Omental fat pad (tissue), 4 donors: ENCODE results near the gene NUTF2. TPM values are rescaled to one million over a fixed set of nuclear protein-coding genes. Genes with fewer than 3 reads are reported as not detected.

Source experiments
- ATAC-seq: fragments of 150-250 bp; one replicate; pipeline ENCODE4 v1.9.1; 2016; ENCODE audit warnings: mild to moderate bottlenecking, moderate library complexity; ENCODE audit not compliant: low FRiP score
- DNase-seq: peaks from one replicate; pipeline ENCODE4 v3.0.0-alpha.2; 2019; ENCODE audit warnings: low spot score
- total RNA-seq, 4 donors: library from RNA; depleted of rRNA; stranded (reverse); fragments of >200 nt; gene quantifications; one replicate each; pipeline ENCODE4 v1.1.0, GENCODE V29; 2016
- TF ChIP-seq, protein P1 (sequence below), 3 donors: fragments of 450-650 bp; IDR thresholded peaks; one replicate each; pipeline ENCODE4 v1.5.1; 2016 to 2017; ENCODE audit warnings: antibody characterized with exemption in 3 of 3, mild to moderate bottlenecking in 3 of 3, moderate library complexity in 2 of 3

Gene NUTF2
- total RNA-seq, 4 donors from 2014 or later = 79.0 to 150 (median 110) TPM

DNA sequence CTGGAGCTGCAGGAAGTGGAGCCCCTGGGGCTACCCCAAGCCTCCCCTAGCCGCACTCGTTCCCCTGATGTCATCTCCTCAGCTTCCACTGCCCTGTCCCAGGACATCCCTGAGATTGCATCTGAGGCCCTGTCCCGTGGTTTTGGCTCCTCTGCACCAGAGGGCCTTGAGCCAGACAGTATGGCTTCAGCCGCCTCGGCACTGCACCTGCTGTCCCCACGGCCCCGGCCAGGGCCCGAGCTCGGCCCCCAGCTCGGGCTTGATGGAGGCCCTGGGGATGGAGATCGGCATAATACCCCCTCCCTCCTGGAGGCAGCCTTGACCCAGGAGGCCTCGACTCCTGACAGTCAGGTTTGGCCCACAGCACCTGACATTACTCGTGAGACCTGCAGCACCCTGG is 33.9 kb downstream of the NUTF2 start:
- ATAC-seq = no peak

DNA sequence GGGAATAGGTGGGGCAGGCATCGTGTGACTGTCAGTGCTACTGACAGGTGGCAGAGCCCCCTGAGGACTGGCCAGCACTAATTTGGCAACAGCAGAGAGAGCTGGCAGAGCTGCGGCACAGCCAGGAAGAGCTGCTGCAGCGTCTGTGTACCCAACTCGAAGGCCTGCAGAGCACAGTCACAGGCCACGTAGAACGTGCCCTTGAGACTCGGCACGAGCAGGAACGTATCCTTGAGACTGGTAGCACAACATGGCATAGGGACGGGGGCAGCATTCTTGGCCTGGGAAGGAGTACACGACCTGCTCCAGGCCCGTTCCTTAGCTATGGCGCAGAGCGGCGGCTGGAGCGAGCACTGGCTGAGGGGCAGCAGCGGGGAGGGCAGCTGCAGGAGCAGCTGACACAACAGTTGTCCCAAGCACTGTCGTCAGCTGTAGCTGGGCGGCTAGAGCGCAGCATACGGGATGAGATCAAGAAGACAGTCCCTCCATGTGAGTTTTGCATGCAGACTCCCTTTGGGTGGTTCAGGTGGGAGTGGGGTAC is 35.0 kb downstream of the NUTF2 start:
- TF ChIP-seq, protein P1, sequence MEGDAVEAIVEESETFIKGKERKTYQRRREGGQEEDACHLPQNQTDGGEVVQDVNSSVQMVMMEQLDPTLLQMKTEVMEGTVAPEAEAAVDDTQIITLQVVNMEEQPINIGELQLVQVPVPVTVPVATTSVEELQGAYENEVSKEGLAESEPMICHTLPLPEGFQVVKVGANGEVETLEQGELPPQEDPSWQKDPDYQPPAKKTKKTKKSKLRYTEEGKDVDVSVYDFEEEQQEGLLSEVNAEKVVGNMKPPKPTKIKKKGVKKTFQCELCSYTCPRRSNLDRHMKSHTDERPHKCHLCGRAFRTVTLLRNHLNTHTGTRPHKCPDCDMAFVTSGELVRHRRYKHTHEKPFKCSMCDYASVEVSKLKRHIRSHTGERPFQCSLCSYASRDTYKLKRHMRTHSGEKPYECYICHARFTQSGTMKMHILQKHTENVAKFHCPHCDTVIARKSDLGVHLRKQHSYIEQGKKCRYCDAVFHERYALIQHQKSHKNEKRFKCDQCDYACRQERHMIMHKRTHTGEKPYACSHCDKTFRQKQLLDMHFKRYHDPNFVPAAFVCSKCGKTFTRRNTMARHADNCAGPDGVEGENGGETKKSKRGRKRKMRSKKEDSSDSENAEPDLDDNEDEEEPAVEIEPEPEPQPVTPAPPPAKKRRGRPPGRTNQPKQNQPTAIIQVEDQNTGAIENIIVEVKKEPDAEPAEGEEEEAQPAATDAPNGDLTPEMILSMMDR (IDR thresholded peaks at IDR 0.05) = no peak
- ATAC-seq = no peak
- no peak for DNase-seq

More for the DNA sequence above, 33.9 kb downstream of the NUTF2 start:
- DNase-seq = no peak
- TF ChIP-seq, protein P1 (IDR thresholded peaks at IDR 0.05) = no peak

DNA sequence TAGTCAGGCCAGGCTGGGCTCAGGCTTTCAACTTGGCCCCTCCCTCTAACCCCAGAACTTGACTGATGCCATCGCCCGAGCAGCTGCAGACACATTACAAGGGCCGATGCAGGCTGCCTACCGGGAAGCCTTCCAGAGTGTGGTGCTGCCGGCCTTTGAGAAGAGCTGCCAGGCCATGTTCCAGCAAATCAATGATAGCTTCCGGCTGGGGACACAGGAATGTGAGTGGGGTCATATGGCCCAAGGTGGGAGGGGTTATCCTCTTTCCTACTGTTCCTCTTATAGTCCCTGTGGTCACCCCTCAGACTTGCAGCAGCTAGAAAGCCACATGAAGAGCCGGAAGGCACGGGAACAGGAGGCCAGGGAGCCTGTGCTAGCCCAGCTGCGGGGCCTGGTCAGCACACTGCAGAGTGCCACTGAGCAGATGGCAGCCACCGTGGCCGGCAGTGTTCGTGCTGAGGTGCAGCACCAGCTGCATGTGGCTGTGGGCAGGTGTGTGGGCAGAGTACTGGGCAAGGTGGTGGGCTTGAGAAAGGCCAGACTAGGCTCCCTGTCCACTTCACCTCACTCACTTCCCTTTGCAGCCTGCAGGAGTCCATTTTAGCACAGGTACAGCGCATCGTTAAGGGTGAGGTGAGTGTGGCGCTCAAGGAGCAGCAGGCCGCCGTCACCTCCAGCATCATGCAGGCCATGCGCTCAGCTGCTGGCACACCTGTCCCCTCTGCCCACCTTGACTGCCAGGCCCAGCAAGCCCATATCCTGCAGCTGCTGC is 35.8 kb downstream of the NUTF2 start:
- TF ChIP-seq, protein P1 (IDR thresholded peaks at IDR 0.05) = no peak
- DNase-seq = no peak
- no peak for ATAC-seq

DNA sequence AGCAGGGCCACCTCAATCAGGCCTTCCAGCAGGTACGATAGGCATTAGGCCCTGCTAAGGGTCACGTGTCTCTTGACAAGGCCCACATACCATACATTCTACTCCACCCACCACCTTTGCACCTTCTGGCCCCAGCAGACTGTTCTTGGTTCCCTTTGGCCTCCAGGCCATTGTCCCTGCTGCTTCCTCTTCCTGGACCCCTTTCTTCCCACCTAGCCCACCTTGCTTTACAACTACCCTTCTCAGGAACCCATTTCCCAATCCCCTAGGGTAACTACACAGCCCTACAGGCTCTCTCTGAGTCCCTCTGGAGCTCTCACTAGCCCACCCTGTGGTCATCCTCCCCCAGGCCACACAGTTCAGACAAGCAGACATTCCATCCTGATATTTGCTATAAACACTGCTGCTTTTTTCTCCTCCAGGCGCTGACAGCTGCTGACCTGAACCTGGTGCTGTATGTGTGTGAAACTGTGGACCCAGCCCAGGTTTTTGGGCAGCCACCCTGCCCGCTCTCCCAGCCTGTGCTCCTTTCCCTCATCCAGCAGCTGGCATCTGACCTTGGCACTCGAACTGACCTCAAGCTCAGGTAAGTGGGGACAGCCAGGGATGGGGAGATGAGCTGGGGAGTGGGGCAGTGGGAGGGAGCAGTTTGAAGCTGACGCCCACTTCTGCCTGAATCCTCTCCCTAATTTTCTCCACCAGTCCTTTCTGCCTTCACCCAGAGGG is 36.6 kb downstream of the NUTF2 start:
- DNase-seq (no peak), ATAC-seq (no peak)
- TF ChIP-seq, protein P1 (IDR thresholded peaks at IDR 0.05) = no peak

DNA sequence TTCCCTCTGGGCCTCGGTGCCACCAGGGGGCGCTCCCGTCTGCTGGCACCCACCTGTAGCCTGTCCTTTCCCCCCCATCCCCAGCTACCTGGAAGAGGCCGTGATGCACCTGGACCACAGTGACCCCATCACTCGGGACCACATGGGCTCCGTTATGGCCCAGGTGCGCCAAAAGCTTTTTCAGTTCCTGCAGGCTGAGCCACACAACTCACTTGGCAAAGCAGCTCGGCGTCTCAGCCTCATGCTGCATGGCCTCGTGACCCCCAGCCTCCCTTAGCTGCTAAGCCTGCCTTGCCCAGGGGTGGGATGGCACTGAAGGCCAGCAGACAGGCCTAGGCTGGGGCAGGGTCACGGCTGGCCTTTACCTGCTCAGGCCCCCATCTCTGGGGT is 37.1 kb downstream of the NUTF2 start:
- TF ChIP-seq, protein P1 (IDR thresholded peaks at IDR 0.05) = peak in 1 of 3 donors; percentile 64
- DNase-seq (peak; percentile 62), ATAC-seq (no peak)

DNA sequence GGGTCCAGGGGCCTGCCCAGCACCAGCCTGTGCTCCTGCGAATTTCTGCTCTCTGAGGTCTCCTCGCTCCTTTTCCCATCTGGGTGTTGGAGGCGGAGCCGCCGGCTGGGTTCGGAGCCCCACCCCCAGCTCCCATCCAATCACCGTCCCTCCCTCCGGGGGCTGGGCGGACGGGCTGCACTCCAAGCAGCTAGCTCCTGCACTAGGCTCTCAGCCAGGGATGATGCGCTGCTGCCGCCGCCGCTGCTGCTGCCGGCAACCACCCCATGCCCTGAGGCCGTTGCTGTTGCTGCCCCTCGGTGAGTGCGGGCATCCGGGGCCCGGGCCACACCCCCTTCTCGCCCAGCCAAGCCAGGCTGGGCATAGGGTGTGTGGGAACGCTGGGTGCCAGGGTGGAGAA is 38.0 kb downstream of the NUTF2 start, which contains the start of gene NRN1L:
Gene NRN1L (plus strand): TSS at position 202 of the 400 bp plus-strand sequence. CDS start 19 bp downstream, at position 221.
- TF ChIP-seq, protein P1 (IDR thresholded peaks at IDR 0.05) = no peak
- peak; percentile 86 for ATAC-seq
- DNase-seq = peak; percentile 53
